M059J (cell line): ENCODE results near the gene TRDMT1. TPM values are rescaled to one million over a fixed set of nuclear protein-coding genes. Genes with fewer than 3 reads are reported as not detected.
A peak's percentile ranks its signal among the peaks of the same experiment; 100 is the strongest.

Source experiments
- DNase-seq: peaks from one replicate; pipeline ENCODE4 v3.0.0-alpha.2; 2012; ENCODE audit warnings: low read depth
- total RNA-seq: library from RNA; depleted of rRNA; stranded (reverse); fragments of >200 nt; shearing (Covaris generic); gene quantifications from 2 replicates; pipeline ENCODE4 v1.2.3, GENCODE V29; 2014

Gene TRDMT1
- total RNA-seq, 1 experiment from 2014 or later, result 3.3 TPM

DNA sequence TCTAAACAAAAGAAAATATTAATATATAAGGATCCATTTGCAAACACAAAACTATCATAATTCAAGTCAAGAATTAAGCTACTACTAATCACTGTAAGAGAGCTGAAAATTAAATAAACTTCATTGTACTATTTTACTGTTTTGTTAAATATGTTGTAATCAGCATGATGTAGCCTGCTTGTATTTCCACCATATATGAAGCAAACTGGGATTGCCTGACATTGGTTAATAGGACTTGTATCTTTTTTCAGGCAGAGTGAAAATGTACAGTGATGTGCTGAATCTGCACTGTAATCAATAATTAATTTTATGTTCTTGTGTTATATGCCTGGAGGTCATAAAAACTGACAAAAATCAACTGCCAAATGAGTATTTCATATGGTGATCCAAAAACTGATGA lies 25.4 kb downstream of the TRDMT1 start:
- DNase-seq, result no peak

DNA sequence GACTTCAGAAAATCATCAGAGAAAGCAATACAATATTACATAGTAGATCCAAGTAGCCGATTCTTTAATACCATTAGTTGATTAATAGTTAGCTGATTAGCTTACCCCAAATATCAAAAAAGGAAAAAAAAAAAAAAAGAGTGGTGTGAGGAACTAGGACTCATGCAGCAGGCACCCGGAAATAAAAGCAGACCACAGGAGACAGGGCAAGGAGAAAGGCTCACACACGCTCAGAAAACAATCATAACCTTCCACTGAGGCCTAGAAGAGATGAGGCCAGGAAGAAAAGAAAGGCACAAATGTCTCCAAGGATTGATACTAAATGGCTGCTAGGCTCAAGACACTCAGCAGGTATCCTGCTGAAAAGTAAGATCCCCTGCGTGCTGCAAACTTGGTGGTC lies 25.9 kb downstream of the TRDMT1 start:
- DNase-seq, result peak; percentile 57

DNA sequence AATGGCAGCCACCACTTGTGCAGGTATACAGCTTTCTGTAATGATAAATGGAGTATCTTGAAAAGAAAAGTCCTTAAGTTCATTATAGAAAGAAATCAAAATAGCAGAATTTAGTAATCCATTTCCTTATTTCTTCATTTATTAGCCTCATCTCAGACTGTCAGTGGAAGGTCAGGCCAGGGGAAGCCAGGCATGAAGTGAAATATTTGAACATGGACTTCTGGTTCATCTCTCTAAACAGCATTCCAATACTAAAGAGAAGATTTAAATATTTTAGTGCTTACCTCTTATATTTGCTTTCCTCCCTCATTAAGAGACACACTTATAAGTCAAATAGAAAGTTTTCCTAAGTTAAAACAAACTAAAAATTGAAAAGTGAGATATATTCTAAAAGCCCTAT lies 26.8 kb downstream of the TRDMT1 start:
- no peak for DNase-seq

DNA sequence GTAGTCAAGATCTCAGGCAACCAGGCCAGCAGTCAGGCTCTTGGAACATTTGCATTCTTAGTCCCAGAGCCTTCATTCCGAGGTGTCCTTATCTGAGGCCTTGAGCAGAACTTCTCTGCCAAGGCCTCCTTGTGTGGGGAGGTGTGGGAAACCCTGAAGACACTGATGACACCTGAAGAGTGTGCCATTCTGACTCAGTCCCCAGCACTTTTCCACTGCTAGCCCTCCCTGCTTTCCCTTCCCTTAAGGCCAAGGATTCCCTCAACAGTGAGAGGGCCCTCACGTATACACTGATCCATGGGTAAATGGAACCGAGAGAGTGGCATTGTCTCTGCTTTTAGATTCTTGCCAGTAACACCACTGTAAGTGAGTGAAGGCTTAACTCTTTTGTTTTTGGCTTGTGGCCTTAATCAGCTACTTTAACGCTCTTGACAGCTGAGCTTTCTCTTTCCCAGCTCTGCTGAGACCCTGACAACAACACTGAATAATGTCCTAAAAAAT lies 30.3 kb downstream of the TRDMT1 start:
- DNase-seq, result no peak

DNA sequence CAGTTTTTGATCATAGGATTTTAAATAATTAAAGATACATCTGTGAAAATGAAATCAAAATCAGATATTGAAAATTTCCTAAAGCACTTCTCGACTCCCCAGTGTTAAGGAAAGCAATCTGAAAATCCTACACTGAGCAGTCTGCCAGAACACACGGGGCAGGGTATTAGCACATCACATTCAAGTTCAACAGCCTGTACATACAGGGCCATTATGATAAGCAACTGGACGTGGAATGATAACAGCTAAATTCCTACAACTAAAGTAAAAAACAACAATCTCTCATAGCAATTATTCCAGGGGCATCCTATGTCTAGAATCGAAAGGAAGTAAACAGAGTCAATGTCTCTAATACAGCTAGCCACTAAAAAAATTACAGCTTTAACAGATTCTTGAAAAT lies 31.7 kb downstream of the TRDMT1 start:
- no peak for DNase-seq

DNA sequence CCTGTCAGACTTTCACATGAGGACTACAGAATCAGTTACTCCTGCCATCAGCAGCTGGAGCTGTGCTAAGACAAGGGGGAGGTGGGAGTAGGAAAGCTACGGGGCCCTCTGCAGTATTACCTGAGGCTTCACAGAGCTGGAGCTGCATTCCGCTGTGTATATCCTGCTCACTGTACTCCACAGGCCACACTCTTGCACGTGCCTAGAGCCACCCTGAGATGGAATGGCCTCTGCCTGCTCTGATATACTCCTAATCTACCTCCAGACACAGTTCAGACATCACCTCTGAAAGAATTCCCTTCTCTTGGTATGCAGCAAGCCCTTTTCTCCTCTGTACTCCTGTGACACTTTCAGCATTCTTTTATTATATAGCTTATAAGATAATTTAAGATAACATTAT lies 34.8 kb downstream of the TRDMT1 start:
- DNase-seq, result no peak

DNA sequence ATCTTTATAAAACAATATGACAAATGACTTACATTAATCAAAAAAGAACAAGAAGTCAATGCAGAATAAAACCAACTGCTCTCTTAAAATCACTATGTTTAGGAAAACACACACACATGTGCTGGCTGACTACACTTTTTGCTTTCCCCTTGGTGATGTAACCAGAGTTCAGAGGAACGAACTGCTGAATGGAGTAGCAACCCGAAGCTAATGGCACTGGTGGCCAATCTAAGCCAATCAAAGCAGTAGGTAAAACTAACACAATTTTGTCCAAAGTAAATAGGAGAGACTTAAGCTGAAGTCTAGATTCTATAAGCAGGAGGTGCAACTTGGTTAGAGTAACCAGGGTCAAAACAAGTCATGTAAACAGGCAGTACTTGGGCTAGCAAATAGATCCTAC lies 38.6 kb downstream of the TRDMT1 start:
- no peak for DNase-seq

DNA sequence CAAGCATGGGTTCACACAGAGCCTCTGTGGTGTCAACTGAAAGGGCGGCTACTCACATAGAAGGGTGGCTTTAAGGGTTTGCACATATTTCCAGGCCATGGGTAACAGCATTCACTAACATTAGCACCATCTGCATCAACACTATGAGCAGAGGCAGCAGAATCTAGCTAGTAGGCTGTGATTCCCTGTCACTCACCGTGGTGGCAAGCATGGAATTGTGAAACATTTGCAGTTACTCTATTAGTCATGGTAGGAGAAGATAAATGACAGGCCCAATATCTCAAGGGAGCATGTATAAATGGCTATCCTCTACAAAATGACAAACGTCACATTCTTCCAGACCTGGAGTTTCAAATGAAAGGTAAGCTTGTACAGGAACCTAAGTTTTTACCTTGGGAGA lies 39.7 kb downstream of the TRDMT1 start:
- DNase-seq, result no peak

DNA sequence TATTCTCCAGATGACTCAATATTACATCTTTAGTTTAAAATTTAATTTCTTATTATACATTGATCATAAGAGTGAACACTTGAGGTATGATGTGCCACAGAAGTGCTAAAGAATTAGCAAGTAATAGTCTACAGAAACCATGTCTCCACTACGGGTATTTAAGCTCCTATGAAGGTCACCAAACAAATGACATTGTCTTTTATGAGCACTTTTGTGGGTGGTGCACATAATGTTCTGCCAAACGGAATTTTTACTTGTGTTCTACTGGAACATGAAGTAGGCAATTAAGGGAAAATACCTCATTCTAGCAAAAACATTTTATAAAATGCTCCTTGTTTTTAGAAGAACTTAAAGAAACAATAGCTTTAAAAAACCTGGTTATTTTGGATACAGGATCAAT lies 44.4 kb downstream of the TRDMT1 start:
- no peak for DNase-seq

DNA sequence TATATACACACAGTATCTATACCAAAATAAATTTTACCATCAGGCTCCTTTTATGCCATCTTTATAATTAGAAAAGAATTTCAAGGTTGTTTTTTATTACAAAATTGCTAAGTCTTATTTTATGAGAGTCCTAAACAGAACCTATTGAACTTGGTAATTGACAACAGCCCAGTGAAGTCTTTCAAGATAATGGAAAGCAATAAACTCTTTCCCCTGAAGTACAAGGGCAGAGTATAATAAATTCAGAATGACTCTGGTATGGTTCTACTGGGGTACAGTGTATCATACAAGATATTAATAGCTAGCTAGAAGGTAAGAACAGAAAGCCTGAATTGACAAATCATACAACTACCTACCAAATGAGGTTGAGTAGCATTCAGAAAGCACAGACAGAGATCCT lies 45.6 kb downstream of the TRDMT1 start:
- DNase-seq, result no peak

DNA sequence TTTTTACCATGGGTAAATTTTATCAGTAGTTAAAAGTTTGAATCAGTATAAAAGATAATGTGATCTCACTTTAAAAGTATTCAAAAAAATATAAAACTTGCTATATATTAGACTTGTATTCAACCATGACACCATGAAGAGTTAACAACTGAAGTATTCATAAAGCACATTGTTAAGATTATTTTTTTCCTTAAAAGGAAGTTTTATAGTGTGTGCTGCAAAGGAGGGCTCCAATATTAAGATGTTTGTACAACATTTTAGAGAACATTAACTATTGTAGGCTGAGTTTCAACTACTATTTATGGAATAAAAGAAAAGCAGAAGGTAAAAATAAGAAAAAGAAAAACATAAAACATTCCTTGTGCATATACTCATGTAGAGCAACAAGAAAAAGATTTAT lies 47.4 kb downstream of the TRDMT1 start:
- DNase-seq, result no peak

DNA sequence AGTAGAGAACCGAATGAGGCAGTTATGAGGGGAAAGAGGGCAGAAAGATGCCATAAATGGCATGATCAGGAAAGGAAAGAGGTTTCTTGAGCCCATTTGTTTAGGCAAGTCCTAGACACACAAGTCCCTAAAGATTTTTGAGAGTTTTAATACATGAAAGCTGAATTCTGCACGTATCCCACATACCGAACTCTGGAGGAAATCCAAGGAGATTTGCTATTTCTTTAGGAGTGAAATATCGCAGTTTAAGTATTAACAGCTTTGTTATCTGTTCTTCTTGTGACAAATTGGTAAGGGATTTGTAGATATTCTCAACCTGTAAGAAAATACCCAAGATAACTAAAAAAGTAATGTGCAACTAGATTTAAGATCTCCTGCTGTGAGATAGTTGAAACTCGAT lies 48.2 kb downstream of the TRDMT1 start:
- DNase-seq, result no peak

DNA sequence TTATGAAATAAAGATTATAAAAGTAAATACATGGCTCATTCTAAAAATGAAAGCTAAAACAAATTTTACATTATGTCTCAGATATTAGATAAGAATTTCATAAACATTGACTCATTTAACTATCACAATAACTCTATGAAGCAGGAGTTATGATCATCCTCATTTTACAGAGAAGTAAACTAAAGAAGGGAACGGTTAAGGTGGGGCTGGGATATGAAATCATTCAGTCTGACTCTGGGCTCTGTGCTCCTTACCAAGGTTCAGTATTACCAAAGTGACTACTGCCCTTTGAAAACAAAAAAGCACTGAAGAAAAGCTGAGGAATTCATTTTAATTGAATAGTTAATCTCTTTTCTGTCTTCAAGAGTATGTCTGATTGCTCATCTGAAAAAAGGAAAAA lies 49.8 kb downstream of the TRDMT1 start:
- DNase-seq, result no peak

DNA sequence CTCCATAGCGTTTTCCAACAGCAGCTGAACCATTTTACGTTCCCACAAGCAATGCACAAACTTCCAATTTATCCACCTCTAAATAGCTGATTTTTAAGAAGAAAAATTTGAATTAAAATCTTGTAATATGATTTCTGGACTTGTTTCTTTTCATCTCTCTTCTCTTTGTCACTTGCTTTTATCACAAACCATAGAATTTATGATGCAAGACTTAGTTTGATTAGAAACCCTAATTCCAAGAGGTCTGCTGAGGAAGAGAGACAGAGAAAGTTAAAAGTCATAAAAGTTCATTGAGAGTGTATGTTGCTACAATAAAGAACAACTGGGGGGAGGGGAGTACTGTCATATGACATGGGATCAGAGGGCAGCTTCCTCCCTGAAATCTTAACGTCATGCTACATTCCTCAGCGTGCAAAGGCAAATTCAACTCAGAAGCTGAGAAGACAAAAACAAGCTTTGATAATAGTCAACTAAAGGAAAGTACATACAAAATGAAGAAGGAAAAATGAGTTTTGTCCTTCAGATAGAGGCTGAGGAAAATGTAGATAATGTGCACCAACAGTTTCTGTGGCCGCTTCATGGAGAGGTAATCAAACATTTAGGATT lies 53.5 kb downstream of the TRDMT1 start:
- DNase-seq, result no peak

DNA sequence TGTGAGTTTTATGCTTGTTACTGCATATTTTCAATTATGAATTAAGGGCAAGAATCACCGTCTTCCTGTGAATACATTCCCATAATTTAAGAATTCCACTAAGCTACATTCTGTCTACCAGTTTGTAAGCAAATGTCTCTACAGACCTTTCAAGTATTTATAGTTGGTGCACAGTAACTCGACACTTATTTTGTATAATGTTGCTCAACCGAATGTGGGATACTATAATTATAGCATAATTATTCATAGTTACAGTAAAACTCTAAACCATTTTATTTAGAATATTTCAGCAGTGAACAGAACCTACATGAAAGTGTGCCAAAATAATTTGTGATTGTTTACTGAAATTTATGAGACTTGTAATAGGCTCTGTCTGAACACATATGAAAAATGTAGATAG lies 54.6 kb downstream of the TRDMT1 start:
- DNase-seq, result no peak

DNA sequence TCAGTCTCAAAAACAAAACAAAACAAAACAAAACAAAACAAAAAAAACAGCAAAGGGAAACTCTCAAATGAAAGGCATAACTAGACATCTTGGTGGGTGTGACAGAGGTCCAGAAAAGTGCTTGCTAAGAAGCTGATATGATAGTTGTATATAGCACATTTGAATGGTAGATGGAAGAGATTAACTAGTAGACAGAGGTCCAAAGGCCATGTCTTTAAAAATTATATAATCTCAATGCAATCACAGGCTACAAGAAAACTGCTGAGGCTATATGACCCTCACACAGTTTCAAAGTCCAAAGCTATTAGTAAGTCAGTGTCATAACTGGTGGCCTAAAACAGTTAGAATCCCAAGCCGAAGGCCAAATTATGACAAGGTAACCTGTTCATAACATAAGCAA lies 56.2 kb downstream of the TRDMT1 start:
- DNase-seq, result no peak

DNA sequence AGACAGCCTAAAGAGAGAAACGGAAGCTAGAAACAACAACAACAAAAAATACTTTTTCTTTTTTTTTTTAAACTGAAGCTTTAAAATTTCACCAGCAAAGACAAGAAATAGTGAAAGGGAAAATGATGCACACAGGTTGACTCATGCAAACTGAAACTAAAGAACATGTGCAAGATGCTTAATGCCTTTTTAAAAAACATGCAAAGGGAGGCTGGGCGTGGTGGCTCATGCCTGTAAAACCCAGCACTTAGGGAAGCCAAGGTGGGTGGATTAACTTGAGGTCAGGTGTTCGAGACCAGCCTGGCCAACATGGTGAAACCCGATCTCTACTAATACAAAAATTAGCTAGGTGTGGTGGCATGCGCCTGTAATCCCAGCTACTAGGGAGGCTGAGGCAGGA lies 56.7 kb downstream of the TRDMT1 start:
- no peak for DNase-seq

DNA sequence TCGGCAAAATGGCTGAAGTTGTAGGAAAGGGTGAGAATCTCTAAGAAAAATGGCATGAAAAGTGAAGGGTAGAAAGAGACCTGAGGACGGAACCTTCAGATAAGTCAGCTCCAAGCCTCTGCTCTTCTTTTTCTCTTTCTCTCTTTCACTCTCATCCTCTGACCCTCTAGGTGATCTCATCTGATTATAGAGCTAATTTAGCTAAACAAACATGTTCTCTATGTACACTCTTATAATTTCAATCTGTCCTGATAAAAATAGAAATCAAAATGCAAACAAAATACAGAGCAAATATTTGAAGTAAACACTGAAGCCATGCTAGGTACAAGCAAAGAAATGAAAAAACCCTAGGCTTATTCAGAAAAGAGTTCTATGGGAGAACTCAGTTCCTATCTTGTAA lies 57.4 kb downstream of the TRDMT1 start:
- no peak for DNase-seq

DNA sequence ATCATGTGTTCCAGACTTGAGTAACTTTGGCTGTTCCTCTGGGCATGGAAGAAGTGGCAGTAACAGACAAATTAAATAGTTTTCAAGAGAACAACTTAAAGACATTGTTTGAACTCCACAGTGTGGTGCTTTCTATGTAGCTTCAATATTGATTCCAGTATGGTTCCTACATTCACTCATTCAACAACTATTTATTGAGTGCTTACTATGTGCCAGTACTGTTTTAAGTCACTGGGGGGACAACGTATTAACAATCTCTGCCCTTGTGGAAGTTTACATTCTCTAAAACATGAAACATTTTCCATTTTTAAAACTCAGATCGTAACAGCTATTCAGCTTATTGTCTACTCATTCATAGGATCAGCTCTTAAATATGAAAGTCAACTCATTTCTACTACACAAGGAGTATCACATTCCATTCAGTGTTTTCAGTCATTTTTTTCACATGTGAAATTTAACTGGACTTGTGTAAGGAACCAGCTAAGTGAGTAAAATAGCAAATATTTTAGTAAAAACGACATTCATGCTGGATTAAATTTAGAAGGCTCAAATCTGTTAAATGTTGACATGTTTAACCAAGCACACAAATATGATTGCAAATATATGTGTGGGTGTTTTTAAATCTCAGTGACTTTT lies 58.3 kb downstream of the TRDMT1 start:
- no peak for DNase-seq

DNA sequence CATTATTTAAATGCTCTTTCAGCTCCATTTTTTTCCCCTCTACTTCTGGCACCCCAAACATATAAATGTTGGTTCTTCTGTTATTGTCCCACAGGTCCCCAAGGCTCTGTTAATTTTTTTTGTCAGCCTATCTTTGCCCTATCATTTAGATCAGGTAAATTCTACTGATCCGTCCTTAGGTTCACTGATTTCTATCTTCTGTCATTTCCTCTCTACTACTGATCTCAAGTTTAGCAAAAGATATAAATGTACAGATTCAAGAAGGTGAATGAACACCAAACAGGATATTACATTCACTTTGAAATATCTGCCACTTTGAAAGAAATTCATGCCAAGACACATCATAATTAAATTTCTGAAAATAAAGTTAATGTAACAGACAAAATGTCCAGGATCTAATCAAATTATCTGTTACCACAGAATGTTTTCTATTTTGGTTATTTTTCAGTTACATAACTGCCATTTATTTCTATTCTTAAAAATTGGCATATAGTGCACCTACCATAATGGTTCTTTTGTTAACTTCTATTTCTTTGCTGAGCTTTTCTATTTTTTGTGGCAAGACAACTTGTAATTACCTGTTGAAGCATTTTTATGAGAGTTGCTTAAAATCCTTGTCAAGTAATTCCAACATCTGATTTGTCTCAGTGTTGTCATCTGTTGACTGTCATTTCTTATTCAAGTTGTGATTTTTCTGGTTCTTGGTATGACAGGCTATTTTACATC lies 59.8 kb downstream of the TRDMT1 start:
- no peak for DNase-seq

DNA sequence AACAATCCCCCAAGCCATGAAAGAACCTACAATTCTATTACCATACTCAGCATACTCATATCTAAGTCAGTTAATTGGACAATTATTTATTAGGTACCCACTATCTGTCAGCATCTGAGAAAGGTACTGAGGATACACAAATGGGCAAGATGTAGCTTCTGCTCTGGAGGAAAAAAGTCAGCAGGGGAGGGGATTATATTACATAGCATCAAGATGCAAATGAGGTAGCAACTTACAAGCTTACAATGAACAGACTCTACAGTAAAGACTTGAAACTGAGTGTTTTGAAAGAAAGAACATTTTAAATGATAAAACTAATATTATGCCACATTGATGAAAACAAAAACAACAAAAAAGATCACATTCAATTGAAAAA lies 61.1 kb downstream of the TRDMT1 start:
- DNase-seq, result no peak

DNA sequence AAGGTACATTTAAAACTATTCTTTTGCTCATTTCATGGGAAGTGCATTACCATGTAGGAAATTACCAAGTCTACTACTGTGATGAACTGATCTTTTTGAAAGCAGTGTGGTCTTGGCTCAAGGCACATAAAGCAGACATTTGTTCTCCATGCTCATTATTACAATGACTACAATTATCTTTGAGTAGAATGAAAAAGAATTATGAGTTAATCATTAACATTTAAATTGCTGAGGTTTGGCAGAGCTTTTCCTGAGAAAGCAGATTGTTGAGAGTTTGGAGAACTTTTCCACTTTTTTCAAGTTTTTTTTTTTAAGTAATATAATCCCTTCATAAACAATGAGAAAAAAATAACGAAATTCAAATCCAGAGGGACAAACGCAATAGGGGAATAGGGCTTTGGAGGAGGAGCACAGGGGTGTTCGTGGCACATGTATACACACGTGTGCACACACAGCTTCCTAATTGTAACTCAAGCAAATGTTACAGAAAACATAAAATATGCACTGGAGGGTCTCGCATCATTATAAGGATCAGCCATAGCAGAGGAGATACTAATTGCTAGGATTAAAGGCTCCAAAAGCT lies 62.9 kb downstream of the TRDMT1 start:
- DNase-seq, result no peak

DNA sequence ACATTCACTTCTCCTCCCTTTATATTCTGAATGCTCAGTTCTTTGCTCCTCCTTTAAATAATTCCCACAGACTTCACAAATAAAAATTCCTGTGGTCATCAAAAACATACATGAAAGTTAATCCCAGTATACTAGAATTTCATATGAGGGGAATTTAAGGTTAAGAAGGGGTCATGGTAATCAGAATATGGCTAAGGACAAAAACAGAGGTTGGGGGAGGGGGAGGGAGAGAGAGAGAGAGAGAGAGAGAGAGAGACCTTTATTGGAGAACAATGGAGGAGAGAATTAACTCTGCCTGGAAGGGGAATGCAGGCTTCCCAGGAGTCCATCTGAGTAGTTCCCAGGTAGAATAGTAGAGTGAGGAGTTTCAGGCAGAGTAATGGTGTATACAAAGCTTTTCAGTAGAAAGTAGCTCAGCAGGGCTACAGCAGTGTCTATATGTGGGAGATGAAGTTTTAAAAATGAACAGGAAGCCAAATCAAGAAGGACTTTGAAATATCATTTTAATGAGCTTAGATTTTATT lies 66.7 kb downstream of the TRDMT1 start:
- no peak for DNase-seq
